NOMO-1 (cell line): Measurements from ENCODE around the gene ZFP36.

Experiments used
- DNase-seq, 2 experiments: peaks; one replicate each; lab custom pipeline; 2025; ENCODE audit not compliant: unreplicated experiment in 2 of 2; lab: John Stamatoyannopoulos, UW

The ZFP36 gene

DNA sequence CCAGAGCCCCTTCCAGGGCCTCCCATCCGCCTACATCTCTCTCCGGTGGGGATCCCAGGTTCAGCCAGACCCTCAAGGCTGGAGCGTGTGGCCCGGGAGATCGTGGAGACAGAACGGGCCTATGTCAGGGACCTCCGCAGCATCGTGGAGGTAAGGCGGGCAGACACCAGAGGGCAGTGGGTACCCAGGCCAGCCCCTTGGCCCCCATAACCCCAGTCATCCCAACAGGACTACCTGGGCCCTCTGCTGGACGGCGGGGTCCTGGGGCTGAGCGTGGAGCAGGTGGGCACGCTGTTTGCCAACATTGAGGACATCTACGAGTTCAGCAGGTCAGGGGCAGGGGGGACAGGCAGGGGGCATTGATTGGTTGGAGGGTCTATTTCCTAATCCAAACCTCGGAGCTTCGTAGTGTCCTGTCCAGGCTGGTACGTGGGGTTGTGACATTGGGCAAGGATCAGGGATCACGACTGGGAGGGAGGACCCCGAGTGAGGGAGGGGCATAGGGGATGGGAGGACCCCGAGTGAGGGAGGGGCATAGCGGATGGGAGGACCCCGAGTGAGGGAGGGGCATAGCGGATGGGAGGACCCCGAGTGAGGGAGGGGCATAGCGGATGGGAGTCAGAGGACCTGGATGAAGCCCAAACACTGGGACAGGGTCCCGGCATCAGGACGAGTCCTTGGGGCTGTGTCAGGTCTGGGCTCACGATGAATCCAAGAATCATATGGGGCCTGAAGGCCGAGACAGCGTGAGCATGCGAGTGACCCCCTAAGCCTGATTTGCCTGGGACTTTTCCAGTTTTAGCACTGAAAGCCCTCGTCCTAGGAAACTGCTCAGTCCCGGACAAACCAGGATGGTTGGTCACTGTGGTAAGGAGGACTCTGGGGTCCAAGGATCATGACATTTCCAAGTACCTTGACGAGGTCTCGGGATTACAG lies 8.7 kb downstream of the ZFP36 start:
- no peak for DNase-seq

DNA sequence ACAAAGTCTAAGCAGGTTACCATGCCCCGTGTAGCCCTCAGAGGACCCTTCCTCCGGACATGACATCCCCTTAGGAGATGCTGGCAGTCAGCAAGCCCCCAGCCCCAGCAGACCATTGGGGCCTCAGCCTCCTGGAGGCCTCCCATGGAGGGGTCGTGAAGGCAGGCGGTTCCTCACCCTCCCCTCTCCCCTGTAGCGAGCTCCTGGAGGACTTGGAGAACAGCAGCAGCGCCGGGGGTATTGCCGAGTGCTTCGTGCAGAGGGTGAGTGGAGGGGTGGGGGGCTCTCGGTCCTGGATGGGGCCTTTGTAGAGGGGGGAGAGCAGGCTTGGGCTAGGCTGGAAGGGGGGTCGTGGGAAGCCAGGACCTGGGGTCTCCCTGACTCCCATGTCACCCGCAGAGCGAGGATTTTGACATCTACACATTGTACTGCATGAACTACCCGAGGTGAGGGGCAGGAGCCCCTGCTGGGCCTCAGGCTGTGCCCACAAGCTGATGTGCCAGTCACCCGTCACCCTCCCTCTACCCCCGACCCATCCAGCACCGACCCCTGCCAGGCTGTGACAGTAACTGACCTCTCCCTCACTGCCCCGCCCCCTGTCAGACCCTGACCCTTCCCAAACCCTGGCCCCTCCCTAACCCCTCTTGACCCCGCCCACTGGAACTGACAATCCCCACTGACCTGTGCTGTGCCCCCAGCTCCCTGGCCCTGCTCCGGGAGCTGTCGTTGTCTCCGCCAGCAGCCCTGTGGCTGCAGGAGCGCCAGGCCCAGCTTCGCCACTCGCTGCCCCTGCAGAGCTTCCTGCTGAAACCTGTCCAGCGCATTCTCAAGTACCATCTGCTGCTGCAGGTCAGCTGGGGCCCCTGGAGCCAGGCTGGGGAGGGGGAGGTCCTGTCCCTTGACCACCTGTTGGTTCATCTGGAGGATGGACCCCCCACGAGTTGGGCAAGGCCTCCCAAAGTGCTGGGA lies 9.8 kb downstream of the ZFP36 start:
- DNase-seq, result no peak

DNA sequence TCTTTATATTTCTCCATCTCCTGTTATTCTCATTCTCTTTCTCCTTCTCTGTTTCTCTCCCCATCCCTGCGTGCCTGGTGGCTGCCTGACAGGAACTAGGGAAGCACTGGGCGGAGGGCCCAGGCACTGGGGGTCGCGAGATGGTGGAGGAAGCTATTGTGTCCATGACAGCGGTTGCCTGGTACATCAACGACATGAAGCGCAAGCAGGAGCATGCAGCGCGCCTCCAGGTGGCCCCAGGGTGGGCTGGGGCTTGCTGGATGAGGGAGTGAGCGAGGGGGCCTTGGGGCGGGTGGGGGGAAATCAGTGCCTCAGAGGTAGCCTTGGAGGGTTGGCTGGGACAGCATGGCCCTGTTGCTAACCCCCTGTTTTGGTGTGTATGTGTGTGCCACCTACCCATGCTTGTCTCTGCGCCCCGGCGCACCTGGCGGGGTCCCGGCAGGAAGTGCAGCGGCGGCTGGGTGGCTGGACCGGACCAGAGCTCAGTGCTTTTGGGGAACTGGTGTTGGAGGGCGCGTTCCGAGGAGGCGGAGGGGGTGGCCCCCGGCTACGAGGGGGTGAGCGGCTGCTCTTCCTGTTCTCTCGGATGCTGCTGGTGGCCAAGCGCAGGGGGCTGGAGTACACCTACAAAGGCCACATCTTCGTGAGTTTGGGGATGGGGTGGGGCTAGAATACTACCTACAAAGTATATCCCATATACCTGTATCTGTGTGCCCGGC lies 11.0 kb downstream of the ZFP36 start:
- no peak for DNase-seq

DNA sequence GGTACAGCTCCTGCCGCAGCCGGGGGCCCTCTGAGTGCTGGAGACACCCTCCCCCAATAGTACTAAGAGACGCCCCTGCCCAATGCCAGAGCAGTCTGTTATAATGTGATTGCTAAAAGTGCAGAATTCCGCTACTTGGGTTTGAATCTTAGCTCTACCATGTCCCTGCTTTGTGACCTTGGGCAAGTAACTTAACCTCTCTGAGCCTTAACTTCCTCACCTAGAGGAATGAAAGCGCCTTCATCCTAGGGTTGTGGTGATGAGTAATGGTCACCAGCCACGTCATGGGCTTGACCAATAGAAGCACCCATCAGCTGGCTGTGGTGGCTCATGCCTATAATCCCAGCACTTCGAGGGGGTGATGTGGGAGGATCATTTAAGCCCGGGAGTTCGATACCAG lies 12.4 kb downstream of the ZFP36 start:
- DNase-seq, result no peak

DNA sequence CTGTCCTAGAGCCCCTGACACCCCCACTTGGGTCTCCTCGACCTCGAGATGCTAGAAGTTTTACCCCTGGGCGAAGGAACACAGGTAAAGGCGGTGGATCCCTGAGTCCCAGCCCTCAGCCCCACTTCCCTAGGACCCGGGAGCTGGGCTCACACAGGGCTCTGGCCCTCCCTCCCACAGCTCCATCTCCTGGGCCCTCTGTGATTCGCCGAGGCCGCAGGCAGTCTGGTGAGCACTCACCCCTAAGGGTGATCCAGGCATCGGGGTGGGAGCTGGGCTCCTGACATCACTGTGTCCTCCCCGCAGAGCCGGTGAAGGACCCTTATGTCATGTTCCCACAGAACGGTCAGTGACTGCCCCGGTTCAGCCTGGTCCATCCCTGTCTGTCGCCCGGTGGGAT lies 14.1 kb downstream of the ZFP36 start:
- DNase-seq, result no peak

DNA sequence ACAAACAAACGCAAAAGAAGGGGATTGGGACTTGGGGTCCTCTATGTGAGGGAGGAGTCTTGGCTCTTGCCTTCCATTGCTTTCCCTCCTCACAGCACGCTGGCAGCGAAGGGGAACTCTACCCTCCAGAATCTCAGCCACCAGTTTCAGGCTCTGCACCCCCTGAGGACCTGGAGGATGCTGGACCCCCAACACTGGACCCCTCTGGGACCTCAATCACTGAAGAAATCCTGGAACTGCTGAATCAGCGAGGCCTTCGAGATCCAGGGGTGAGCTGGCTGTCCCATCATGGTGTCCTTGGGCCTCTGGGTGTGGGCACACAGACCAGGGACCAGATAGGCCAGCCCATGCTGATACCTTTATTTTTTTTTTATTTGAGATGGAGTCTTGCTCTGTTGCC lies 15.4 kb downstream of the ZFP36 start:
- DNase-seq, result no peak

DNA sequence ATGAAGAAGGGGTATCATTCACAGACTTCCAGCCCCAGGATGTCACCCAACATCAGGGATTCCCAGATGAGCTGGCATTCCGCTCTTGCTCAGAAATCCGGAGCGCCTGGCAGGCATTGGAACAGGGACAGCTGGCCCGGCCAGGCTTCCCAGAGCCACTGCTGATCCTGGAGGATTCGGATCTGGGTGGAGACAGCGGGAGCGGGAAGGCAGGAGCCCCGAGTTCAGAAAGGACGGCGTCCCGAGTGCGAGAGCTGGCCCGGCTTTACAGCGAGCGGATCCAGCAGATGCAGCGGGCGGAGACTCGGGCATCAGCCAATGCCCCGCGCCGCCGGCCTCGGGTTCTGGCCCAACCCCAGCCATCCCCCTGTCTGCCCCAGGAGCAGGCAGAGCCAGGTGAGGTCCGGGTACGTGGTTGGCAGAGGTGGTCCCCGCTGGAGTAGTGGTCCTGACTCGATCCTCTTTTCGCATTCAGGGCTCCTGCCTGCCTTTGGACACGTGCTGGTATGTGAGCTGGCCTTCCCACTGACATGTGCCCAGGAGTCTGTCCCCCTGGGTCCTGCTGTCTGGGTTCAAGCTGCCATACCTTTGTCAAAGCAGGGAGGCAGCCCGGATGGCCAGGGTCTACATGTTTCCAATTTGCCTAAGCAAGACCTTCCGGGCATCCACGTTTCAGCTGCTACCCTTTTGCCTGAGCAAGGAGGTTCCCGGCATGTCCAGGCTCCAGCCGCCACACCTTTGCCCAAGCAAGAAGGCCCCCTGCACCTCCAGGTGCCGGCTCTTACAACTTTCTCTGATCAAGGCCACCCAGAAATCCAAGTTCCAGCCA lies 16.8 kb downstream of the ZFP36 start:
- no peak for DNase-seq

DNA sequence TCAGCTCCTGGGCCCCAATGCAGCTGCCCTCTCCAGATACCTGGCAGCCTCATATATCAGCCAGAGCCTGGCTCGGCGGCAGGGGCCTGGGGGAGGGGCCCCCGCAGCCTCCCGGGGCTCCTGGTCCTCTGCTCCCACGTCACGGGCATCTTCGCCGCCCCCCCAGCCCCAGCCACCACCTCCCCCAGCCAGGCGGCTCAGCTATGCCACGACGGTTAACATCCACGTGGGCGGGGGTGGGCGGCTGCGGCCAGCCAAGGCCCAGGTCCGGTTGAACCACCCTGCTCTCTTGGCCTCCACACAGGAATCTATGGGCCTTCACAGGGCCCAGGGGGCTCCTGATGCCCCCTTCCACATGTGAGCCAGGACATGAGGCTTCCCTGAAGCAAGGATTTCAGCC lies 18.3 kb downstream of the ZFP36 start:
- no peak for DNase-seq

DNA sequence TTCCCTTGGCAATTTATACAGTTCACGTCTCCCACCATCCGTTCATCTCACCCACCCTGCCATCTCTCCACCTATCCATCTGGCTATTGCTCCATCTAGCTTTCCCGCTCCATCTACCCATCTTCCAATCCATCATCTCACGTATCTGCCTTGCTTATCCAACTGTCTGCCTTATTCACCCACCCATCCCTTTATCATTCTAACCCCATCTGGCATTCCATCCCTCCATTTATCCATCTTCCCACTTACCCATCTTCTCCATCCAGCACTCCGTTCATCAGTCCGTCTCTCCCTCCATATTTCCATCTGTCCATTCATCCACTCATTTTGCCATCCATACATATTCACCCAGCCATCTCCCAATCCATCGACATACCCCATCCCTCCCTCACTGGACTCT lies 19.1 kb downstream of the ZFP36 start:
- no peak for DNase-seq

DNA sequence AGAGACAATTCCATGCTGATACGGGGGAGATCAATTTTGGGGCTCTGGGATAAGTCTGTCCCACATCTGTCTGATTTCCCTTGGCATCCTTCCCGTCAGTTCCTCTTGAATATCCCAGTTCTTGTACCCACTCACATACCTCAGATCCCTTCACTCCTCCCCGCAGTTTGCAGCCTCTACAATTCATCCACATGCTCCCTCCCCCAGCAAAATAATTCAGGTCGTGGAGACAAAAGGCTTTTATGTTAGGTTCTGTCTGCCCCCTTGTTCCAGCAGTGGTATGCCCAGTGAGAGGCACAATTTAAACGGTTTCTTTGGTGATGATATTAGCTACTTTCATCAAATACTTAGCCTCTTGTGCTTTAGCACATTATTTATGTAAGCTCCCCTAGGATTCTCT lies 19.5 kb downstream of the ZFP36 start:
- DNase-seq, result no peak

DNA sequence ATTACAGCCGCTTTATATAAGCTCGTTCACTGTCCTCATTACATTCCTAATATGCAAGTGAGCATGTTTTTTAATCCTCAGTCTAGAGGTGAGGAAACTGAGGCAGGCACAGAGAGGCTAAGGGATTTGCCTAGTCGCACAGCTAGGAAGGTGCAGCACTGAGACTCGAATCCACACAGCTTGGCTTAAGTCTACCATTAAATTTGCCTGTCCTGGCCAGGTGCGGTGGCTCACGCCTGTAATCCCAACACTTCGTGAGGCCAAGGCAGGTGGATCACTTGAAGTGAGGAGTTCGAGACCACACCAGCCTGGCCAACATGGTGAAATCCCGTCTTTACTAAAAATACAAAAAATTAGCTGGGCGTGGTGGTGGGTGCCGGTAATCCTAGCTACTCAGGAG lies 21.1 kb downstream of the ZFP36 start:
- no peak for DNase-seq

DNA sequence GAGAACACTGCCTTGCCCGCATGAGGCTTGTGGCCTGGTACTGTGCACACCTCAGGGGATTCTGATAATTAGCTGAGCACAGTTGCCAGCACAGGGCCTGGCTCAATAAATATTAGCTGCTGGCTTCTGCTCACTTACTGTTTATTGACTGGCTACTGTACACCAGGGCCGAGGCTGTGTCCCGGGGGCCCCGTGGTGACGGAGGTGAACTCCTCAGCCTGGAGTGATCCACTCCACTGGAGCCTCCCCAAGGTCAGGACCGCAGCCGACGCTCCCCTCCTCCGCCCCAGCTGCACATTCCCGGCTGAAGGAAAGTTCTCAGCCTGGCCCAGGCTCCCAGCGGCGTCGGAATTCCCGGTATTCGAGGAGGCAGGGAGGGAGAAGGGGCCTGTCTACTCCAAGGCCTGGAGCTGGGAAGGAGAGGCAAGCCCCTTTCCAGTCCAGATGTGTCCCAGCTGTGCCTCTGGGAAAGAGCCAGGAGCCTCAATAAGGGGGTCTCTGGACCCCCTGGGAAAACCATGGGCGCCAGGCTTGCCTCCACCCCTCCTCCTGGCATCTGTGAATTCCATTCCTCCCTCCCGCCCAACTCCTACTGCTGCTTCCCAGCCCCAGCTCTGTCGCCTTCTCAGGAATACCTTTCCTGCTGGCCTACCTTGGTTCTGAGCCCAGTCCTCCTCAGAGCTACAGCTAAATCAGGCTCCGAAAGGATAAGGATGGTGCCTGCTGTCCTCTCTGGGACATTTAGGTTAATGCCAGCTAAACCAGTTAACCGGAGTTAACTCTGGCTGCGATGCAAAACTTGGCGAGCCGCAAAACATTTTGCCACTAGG lies 21.9 kb downstream of the ZFP36 start:
- no peak for DNase-seq

DNA sequence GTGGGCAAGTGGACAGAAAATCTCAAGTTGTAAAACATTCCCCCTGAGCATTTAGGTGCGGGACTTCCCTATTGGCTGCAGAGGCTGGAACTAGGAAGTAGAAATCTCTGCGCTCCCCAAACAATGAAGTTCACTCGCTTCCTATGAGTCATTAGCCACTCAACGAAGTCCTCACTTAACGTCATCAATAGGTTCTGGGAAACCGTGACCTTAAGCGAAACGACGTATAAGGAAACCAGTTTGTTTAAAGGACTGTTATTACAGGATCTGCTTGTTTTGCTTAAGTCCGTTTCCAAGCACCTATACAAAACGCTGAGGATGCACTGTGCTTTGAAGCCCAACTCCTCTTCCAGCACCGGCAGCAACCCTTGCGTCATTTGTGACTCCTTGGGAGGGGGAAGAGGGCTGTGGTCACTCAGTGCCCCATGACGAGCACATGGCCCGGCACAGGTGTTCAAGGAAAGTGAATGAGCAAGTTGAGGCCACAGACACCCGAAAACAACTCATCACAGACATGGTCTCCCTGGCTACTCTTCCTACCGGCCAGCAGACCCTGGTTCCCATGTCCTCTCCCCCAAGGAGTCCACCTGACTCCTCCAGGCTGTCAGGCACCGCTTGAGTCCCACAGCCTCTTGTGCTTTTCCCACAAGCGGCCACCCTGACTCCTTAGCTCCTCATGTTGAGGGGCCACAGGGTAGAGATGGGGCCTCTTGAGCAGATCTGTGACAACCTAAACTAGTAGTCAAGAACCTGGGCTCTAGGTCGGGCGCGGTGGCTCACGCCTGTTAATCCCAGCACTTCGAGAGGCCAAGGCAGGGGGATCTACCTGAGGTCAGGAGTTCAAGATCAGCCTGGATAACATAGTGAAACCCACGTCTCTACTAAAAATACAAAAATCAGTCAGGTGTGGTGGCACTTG lies 24.3 kb downstream of the ZFP36 start:
- peak; percentile 76 to 94 for DNase-seq

DNA sequence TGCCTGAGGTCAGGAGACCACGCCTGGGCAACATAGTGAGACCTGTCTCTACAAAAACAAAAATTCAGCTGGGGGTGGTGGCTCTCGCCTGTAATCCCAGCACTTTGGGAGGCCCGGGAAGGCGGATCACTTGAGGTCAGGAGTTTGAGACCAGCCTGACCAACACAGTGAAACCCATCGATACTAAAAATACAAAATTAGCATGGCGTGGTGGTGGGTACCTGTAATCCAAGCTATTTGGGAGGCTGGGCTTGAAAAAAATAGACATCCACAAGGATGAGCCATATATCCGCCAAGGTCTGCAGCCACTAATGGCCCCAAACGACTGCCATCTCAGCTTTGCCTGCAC lies 26.0 kb downstream of the ZFP36 start:
- no peak for DNase-seq

DNA sequence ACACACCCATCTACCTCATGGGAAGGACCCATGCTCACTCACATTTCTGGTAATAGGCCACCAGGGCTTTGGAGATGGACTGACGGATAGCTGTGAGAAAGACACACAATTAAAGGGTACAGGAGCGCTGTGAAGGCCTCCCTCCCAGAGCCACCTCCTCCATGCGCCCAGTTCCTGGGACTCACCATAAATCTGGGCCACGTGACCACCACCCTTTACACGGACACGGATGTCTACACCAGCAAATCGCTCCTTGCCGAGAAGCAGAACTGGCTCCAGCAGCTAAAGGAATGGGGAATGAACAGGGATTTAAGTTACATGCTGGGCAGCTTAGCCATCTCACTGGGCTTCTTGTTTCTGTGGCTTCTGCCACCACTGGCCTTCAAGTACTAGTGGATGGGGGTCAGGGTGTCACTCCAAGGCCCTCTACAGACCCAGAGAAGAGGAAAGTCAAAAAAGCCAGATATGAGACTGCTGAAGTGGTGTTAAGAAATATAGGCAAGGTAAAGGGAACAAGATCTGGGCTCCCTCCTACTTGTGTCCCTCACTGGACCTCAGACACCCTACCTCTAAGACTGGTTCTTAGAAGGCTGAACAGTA lies 26.9 kb downstream of the ZFP36 start:
- DNase-seq, result no peak

DNA sequence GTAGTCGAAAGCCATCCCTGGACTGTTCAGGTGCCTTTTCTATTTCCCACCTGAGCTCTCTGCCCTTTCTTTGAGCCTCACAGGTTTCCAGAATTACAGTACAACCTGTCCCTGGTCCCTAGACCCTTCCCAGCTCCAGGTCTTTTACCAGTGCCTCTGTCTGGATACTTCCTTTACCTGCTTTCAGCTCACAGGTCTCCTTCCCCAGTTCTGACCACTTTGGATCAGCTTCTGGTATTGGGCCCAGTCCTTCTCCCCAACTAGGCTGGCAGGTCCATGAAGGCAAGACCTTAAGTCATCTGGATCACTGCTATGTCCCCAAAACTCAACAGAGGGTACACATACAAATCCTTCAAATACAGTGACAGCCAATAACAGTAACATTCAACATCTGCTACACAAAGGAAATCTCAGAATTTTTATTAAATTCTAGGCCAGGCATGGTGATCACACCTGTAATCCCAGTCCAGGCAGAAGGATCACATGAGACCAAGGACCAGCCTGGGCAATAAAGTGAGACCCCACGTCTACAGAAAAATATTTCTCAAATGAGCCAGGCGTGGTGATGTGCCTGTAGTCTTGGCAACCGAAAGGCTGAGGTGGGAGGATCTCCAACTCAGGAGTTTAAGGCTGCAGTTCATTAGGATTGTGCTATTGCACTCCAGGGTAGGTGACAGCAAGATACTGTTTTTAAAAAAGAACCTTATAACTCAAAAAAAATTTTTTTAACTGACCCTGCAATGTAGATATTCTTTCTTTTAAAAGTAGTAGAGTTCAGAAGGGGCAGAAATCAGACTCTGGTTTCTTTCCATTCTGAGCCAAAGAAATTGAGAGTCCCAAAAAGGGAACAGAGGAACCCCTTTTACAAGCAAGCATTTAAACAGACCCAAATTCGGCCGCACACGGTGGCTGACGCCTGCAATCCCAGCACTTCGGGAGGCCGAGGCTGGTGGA lies 27.8 kb downstream of the ZFP36 start:
- DNase-seq, result peak in 1 of 2 experiments; percentile 12
